HG02840 (cell line): ENCODE measurements around the gene GCNT2.
"Not testable (repeated sequence)": the region's sequence is repeated elsewhere in the genome, so short reads cannot be mapped to it uniquely, and the experiment has no call there.

Experiments
- ATAC-seq: cut with Tn5 transposase; IDR thresholded peaks from one replicate; pipeline ENCODE4 v1.9.1; 2021; ENCODE audit warnings: mild to moderate bottlenecking, moderate library complexity, moderate number of reproducible peaks; ENCODE audit not compliant: unreplicated experiment, low FRiP score

The GCNT2 gene

DNA sequence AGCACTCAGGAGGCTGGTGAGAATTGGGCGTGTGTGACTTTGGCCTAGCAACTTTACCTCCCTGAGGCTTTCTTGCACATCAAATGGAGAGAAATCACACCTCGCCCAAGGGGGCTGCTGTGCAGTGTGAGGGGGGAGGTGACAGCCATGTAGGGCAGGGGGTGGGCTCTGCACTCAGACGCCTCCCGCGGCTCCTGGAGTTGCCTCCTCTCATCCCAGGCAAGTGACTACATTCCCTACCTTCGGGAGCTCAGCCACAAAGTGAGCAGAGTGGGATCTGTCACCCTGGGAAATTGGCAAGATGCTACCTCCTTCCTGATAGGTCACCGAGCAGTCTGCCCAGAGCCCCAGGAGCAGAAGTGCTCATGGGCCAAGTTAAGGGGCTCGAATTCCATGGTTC, 56.0 kb downstream of the GCNT2 start:
- no peak for ATAC-seq

DNA sequence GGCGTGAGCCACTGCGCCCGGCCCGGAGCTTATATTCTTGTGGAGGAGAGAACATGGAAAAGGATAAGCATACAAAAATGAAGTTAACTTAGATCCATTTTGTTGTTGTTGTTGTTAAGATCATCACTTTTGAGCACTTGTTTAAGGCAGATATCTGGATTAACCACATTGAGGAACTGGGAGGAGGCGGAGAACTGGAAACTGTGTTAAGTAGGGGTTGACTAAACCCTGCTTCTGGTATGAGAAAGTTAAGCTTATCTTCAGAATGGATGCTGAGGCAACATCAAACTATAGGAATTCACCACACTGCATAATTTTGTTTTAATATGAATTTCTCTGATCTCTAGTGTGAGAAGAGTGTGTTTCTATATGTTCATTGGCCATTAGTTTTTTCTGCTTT, 57.6 kb downstream of the GCNT2 start:
- no peak for ATAC-seq

DNA sequence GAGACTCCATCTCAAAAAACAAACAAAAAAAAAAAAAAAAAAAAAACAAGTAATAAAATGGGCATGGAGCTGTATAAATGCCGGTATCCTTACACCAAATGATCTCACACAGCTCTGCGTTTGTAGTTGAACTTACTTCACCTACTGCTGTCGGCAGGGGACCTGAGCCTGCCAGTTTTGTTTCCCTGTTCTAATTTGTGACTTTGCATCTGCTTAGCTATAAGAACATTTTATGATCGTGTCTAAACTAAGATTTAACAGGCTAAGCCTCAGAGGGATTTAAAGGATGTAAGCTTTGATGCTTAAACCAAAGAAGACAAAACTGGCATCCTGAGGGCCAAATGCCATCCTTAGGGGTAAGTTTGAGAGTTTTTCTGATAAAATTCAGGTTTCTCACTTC, 58.7 kb downstream of the GCNT2 start:
- ATAC-seq, result no peak

DNA sequence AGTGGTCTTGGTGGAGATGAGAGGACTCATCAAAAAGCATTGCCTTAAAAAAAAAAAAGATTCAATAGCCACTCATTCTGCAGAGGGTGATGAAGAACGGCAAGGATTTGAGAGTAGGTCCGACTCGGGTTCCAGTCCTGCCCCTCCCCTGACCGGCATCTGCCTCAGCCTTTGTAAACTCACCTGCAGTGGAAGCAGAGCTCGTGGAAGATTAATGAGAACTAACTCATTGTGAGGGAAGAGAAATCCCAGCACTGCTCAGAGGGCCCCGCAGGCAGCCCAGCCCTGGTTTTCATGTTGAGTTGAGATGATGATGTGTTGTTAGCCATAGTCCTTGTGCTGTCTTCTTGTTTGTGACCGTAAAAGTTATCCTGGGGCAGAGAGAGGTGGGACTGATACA, 59.4 kb downstream of the GCNT2 start:
- ATAC-seq, result no peak

DNA sequence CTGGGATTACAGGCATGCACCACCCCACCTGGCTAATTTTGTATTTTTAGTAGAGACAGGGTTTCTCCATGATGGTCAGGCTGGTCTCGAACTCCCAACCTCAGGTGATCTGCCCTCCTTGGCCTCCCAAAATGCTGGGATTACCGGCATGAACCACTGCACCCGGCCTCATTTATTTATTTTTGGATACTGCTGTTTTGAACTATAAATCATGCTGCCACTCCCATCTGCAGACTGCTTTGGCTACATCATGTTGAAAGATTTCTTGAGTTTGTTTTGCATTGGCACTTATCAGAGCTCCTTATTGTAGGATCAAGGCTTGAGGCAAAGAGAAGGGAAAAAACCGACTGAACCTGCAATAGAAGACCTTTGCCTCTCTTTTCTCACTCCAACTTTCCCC, 60.3 kb downstream of the GCNT2 start:
- ATAC-seq, result not testable (repeated sequence)

DNA sequence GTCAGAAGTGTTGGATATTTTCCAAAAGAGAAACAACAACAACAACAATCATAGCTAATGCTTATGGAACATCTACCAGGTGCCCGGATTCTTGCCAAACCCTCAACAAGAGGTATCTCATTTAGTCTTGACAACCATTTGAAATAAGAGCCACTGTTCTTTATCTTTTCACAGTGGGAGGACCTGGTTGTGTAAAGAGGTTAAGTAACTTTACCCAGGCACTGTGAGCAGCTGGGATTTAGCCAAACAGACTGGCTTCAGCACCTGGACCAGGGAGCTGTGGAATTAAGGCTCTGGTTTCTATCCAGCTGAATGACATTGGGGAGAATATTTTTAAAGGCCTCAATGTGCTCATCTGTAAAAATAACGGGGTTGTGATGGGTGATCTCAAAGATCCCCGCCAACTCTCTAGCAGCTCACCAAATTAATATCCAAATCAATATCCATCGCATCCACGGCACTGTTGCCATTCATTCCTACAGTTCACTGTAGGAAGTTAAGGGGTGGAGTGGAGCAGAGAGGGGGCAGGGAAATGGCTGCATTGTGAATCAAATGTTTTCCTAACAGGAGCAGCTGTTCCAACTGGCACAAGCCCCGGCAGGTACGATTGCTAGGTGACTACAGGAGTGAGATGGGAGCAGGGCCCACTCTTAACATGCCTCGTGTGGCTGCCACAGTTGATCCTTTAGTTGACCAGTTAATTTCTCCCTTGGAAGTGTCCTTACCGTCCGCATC, 61.8 kb downstream of the GCNT2 start:
- no peak for ATAC-seq

DNA sequence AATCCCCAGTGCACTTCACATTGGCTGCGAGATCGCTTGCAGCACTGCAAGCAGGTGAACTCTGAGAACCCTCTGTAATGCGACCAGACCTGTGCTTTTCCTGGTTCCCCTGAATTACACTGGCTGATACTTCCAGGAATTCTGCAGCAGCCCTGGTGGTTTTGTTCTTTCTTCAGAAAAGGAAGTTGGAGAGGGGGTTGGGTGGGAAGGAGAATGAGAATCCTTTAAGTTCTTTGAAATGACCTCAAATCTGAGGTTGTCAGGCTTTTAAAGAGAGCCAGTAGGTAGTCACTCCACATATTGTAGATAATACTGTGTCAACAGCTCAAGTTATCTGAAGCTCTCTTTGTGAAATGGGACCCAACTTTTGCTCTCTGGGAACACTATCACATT, 62.4 kb downstream of the GCNT2 start:
- ATAC-seq, result no peak

DNA sequence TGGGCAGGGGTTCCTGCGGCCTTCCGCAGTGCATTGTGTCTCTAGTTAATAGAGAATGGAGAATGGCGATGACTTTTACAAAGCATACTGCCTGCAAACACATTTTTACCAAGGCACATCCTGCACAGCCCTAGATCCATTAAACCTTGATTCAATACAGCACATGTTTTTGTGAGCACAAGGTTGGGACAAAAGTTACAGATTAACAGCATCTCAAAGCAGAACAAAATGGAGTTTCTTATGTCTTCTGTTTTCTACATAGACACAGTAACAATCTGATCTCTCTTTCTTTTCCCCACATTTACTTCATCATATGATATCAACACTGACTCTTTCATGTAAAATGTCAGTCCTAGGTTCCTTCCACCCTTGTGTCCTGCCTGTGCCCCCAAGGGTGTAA, 63.5 kb downstream of the GCNT2 start:
- ATAC-seq, result no peak

DNA sequence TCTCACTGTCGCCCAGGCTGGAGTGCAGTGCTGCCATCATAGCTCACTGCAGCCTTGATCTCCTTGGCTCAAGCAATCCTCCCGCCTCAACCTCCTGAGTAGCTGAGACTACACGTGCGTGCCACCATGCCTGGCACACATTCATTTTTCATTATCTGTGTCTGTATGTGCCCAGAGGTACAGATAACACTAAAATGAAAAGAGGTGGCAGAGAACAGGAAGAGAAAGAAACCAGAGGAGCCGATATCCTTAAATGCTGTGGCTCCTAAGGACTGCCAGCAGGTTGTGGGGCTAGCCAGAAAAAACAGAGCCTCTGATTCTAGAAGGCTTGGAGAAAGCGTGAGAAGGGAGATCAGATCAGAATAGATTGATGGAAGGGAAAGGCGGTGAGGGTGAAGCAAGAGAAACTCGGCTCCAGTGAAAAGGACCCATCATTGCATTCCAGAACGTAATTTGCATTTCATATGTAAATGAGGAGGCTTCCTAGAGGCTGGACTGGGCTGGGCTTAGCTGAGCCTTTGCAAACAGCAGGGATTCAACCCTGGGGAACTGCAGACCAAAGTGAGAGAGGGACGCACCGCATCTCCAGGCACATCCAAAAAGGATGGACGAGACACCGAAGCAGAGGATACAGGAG, 64.2 kb downstream of the GCNT2 start:
- ATAC-seq, result no peak

DNA sequence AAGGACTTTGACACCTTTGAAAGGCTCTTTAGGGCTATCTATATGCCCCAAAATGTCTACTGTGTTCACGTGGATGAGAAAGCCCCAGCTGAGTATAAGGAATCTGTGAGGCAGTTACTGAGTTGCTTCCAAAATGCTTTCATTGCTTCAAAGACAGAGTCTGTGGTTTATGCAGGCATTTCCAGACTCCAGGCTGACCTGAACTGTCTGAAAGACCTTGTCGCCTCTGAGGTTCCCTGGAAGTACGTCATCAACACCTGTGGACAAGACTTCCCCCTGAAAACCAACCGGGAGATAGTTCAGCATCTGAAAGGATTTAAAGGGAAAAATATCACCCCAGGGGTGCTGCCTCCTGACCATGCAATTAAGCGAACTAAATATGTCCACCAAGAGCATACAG, 65.2 kb downstream of the GCNT2 start:
- ATAC-seq, result no peak

DNA sequence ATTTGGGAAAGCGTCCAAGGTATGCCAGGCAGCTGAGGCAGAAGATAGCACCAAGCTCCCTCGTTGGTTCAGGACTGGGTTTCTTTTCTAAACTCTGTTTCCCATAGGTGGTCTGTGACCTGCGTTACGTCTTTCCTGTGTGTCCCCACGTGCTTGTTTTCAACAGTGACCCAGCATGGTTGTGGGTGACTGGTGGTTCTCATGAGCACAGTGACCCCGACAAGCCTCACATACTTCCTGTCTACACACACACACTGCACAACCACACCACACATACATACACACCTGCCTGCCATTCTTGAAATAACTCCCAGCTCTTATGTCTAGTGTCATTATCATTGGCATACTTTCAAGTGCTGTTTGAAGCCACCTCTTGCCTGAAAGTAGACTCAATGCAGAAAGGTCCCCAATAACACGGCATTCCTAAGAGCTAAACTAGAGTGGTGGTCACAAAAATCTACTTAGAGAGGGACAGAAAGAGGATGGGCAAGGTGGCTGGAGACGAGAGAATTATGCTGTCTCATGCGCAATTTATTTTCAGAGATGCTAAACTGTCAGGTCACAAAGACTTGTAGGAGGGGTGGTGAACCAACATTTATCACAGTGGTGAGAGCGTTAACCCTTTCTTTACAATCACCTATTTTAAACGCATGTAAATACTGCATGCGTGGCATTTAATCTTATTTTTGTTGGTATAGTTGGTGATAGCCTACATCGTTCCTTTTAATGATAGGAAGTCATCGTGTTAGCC, 66.7 kb downstream of the GCNT2 start:
- no peak for ATAC-seq

DNA sequence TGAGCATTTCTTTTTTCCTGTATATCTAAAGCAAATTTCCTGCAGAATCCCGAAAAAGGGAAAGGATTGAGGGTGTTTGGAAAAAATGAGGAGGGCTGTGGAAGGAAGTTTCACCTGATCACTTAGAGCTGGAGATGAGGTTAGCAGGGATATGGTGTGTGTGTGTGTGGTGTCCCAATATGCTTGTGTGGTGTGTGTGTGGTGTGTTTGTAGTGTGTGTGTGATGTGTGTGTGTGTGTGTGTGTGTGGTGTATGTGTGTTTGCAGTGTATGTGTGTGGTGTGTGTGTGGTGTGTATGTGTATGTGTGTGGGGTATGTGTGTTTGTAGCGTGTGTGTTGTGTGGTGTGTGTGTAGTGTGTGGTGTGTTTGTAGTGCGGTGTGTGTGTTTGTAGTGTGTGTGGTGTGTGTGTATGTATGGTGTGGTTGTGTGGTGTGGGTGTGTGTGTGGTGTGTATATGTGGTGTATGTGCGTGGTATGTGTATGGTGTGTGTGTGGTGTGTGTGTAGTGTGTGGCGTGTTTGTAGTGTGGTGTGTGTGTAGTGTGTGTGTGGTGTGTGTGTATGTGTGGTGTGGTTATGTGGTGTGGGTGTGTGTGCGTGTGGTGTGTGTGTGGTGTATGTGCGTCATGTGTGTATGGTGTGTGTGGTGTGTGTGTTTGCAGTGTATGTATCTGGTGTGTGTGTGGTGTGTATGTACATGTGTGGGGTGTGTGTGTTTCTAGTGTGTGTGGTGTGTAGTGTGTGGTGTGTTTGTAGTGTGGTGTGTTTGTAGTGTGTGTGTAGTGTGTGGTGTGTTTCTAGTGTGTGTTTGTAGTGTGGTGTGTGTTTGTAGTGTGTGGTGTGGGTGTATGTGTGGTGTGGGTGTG, 67.6 kb downstream of the GCNT2 start:
- no peak for ATAC-seq

DNA sequence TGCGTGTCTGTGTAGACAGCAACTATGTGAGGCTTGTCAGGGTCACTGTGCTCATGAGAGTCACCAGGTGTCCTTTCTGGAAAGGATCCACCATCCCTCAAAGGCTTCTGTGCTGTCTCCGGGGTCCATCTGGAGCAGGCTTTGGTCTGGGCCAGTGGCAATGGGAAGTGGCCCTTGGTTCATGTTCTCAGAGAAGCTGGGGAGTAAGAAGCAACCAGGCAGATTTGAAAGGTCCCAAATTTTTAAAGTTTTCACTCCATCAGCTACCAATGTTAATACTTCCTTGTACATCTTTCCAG, 68.2 kb downstream of the GCNT2 start:
- no peak for ATAC-seq

DNA sequence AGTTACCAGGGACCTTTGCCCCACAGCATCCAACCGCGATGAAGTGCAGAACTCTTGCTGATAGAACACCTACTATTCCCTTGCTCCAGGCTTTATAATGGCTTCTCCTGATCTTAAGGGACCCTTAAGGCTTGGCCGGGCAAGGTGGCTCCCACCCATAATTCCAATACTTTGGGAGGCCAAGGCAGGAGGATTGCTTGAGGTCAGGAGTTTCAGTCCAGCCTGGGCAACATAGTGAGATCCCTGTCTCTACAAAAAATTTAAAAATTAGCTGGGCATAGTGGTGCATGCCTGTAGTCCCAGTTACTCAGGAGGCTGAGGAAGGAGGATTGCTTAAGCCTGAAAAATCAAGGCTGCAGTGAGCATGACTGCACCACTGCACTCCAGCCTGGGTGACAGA, 68.8 kb downstream of the GCNT2 start:
- ATAC-seq, result no peak

DNA sequence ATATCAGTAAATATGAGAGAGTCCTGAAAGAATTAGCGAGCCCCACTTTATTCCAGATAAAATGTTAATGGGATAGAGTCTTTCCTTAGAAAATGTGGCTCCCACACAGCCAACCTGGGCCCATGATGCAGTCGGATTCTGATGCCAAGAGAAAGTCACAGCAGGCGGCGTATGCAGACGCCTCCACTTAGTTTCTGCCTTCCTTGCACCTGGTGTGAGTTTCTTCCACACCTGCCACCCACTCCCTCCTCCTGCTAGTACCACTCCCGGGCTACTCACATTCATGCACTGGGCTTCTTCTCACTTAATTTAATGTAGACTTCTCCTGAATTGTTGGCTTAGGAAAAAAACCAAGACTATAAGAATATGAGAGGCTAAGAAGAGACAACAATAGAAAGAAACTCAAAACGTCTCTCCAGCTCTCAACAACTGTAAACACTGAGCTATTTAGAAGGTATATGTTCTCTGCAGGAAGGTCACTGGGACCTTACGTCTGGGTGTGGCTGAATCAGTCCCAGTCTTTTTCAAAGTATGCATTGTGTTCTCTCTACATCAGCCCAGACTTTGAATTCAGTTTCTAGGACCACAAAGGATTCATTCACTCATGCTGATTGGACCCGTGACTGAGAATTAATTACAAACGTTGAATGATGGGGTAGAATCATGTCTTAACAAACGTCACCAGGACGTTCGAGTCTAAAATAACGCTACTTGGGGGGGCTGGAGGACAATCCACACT, 70.4 kb downstream of the GCNT2 start:
- ATAC-seq, result no peak

DNA sequence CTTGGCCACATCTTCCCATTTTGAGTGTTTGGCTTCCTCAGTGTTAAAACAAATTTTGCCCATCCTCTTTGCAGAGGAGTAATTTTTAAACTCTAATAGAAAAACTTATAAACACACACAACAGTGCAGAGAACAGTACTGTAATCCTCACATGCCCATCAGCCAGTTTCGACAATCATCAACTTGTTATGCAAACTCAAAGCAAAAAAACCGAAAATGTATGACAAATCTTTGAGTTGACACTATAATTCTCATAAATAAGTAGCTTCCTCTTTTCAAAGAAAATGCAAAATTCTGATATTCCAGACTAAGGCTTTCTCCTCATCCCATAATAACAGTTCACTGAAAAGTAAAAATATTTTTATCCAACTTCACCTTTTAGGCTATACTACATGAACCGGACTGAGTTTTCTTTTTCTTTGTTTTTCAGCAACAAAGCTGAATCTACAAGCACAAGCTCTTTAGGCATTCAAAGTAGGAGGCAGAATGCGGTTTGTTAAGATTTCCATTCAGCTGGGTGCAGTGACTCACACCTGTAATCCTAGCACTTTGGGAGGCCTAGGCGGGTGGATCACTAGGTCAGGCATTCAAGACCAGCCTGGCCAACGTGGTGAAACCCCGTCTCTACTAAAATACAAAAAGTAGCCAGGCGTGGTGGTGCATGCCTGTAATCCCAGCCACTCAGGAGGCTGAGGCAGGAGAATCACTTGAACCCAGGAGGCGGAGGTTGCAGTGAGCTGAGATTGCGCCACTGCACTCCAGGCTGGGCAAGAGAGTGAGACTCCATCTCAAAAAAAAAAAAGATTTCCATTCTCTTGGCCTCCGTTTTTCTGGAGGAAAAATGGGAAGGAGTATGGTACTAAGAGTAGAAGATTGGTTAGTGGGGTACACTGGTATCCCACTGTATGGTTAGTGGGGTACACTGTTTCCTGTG, 74.8 kb downstream of the GCNT2 start:
- no peak for ATAC-seq

DNA sequence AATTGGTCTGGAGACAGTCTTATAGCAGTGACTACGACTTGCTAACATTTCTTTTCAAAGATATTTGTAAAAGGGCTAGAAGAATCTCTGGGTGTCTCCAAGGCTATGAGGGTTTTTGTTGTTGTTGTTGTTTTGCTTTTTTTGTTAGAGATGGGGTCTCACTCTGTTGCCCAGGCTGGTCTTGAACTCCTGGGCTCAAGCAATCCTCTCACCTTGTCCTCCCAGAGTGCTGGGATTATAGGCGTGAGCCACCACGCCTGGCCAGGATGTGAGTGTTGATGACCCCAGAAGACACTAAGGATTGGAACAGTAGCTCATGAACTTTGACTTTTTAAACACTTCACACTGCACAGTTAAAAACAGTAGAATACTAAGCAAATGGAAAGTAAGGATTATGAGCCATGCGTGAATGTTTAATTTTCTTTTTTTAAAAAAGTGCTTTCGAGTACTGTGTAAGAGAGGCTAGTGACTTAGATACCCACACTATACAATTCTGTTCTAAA, 76.4 kb downstream of the GCNT2 start:
- ATAC-seq, result no peak

DNA sequence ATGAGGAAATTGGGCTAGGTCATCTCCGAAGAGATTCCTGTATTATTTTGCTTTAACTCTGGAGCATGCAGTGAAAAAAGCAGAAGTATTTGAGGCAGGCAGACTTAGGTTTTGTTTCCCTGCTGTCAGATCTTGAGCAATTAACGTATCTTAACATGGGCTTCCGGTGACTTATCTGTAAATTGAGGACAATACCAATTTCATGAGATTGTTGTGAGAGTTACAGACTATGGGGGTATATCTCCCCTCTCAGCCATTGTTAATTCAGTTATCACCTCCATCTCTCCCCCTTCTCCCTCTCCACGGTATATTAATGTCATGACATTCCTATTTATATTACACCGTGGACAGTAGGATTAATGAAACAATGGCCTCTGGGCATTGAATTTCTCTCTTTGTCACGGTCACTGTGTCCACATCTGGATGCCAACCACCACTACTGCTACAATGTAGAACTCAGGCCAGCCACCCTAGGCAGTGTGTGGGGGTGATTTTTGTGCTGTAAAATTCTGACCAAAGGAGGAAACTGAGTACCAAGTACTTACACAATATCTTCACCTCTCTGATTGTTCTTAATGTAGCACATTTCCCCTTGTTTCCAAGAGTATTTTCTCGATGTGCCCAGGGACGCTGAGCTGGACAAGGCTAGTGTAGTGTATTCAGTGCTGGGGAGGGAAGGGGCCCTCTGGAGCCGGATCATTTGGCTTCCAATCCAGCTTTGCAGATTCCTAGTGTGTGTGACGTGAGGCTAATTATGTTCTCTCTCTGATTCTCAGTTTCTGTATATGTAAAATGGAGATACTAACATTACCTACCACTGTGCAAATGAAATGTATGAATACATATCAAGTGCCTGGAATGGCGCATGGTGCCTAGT, 77.2 kb downstream of the GCNT2 start:
- no peak for ATAC-seq
